ENCODE data around the gene HNRNPA3. TPM values are rescaled to one million over a fixed set of nuclear protein-coding genes. Genes with fewer than 3 reads are reported as not detected.
A peak's percentile ranks its signal among the peaks of the same experiment; 100 is the strongest.

HNRNPA3 gene
- total RNA-seq, 1 experiment from 2014 or later, result 406 TPM

- no peak for TF ChIP-seq RELA (CRISPR knock-in tag; IDR thresholded peaks at IDR 0.05; ENCODE audit: borderline replicate concordance)
- no peak for TF ChIP-seq ZNF219 (CRISPR knock-in tag; IDR thresholded peaks at IDR 0.05; ENCODE audit: borderline replicate concordance)
- TF ChIP-seq ZNF263 (CRISPR knock-in tag; IDR thresholded peaks at IDR 0.05; ENCODE audit: low read depth), result no peak
Observed at GRCh38 chr2:177244244-177244771, 31.7 kb downstream of the HNRNPA3 start (continued).

DNA sequence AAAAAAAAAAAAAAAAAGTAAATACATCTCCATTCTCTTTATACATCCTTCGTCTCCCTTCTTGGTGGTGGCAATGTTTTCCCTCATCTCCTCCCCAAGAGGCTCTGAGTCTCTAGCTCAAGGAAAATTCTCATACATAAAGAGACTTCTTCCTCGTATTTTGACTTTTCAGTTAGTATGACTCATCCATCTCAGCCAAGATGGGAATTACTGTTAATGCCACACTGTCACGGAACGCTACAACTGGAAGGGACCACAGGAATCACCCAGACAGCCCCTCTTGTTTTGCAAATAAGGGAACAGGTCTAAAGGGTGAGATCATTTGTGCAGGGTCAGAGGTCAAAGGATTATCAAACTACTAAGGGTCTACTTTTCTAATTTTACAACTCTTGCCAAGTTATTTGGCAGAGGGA, 32.4 kb downstream of the HNRNPA3 start:
- POLR2A ChIA-PET, result interaction anchor here (1.2 kb wide), 1 partner anchor 22 kb away, joined by 3 read pairs; no protein-coding TSS in a partner anchor
- DNase-seq (ENCODE audit: low spot score) (no peak), ATAC-seq (peak; percentile 76)
- Mint-ChIP-seq H3K36me3 (no peaks in the 10 kb centered on the region), H3K9me3 (no peaks in the 10 kb centered on the region), H3K4me1 (peaks cover 55% of the 10 kb centered on the region), H3K4me3 (no peak overlapping the region), H3K27ac (peak overlapping the region; percentile 84), H3K27me3 (ENCODE audit: low read depth) (no peaks in the 10 kb centered on the region)
- CTCF ChIA-PET, result interaction anchor here (0.9 to 2.1 kb wide), 2 partner anchors 10 to 12 kb away, joined by 3 to 13 read pairs; no protein-coding TSS in a partner anchor
- TF ChIP-seq, protein P1, sequence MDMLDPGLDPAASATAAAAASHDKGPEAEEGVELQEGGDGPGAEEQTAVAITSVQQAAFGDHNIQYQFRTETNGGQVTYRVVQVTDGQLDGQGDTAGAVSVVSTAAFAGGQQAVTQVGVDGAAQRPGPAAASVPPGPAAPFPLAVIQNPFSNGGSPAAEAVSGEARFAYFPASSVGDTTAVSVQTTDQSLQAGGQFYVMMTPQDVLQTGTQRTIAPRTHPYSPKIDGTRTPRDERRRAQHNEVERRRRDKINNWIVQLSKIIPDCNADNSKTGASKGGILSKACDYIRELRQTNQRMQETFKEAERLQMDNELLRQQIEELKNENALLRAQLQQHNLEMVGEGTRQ (CRISPR knock-in tag; IDR thresholded peaks at IDR 0.05), result no peak
- TF ChIP-seq GRHL2 (CRISPR knock-in tag; IDR thresholded peaks at IDR 0.05; ENCODE audit: insufficient replicate concordance, severe bottlenecking) (no peak), ARID4B (CRISPR knock-in tag; IDR thresholded peaks at IDR 0.05; ENCODE audit: borderline replicate concordance) (no peak), FOXJ3 (CRISPR knock-in tag; IDR thresholded peaks at IDR 0.05; ENCODE audit: borderline replicate concordance) (no peak), EMX1 (CRISPR knock-in tag; IDR thresholded peaks at IDR 0.05) (no peak), ATF1 (CRISPR knock-in tag; IDR thresholded peaks at IDR 0.05) (no peak), TP53 (CRISPR knock-in tag; IDR thresholded peaks at IDR 0.05) (no peak), RELA (CRISPR knock-in tag; IDR thresholded peaks at IDR 0.05; ENCODE audit: borderline replicate concordance) (no peak), ZNF121 (CRISPR knock-in tag; IDR thresholded peaks at IDR 0.05) (no peak), ESRRA (CRISPR knock-in tag; IDR thresholded peaks at IDR 0.05; ENCODE audit: borderline replicate concordance) (no peak), SMAD4 (CRISPR knock-in tag; IDR thresholded peaks at IDR 0.05) (no peak), PRRX2 (CRISPR knock-in tag; IDR thresholded peaks at IDR 0.05) (no peak)
- TF ChIP-seq, protein P2, sequence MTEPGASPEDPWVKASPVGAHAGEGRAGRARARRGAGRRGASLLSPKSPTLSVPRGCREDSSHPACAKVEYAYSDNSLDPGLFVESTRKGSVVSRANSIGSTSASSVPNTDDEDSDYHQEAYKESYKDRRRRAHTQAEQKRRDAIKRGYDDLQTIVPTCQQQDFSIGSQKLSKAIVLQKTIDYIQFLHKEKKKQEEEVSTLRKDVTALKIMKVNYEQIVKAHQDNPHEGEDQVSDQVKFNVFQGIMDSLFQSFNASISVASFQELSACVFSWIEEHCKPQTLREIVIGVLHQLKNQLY (CRISPR knock-in tag; IDR thresholded peaks at IDR 0.05), result no peak
- TF ChIP-seq, protein P3, sequence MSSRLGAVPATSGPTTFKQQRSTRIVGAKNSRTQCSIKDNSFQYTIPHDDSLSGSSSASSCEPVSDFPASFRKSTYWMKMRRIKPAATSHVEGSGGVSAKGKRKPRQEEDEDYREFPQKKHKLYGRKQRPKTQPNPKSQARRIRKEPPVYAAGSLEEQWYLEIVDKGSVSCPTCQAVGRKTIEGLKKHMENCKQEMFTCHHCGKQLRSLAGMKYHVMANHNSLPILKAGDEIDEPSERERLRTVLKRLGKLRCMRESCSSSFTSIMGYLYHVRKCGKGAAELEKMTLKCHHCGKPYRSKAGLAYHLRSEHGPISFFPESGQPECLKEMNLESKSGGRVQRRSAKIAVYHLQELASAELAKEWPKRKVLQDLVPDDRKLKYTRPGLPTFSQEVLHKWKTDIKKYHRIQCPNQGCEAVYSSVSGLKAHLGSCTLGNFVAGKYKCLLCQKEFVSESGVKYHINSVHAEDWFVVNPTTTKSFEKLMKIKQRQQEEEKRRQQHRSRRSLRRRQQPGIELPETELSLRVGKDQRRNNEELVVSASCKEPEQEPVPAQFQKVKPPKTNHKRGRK (CRISPR knock-in tag; IDR thresholded peaks at IDR 0.05; ENCODE audit: borderline replicate concordance), result no peak
- TF ChIP-seq, protein P4, sequence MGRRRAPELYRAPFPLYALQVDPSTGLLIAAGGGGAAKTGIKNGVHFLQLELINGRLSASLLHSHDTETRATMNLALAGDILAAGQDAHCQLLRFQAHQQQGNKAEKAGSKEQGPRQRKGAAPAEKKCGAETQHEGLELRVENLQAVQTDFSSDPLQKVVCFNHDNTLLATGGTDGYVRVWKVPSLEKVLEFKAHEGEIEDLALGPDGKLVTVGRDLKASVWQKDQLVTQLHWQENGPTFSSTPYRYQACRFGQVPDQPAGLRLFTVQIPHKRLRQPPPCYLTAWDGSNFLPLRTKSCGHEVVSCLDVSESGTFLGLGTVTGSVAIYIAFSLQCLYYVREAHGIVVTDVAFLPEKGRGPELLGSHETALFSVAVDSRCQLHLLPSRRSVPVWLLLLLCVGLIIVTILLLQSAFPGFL (CRISPR knock-in tag; IDR thresholded peaks at IDR 0.05; ENCODE audit: borderline replicate concordance), result no peak
- TF ChIP-seq, protein P5, sequence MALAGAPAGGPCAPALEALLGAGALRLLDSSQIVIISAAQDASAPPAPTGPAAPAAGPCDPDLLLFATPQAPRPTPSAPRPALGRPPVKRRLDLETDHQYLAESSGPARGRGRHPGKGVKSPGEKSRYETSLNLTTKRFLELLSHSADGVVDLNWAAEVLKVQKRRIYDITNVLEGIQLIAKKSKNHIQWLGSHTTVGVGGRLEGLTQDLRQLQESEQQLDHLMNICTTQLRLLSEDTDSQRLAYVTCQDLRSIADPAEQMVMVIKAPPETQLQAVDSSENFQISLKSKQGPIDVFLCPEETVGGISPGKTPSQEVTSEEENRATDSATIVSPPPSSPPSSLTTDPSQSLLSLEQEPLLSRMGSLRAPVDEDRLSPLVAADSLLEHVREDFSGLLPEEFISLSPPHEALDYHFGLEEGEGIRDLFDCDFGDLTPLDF (CRISPR knock-in tag; IDR thresholded peaks at IDR 0.05), result no peak

Data from WTC11 (cell line).